HFF-Myc (cell line): ENCODE measurements around the gene IFT122.
"Not testable (repeated sequence)": the region's sequence is repeated elsewhere in the genome, so short reads cannot be mapped to it uniquely, and the experiment has no call there.

Source experiments
- DNase-seq: peaks from one replicate; pipeline ENCODE4 v3.0.0-alpha.2; 2011; ENCODE audit warnings: low read depth; ENCODE audit errors: extremely low read depth
- H3K4me3 ChIP-seq: replicated peaks from 2 replicates; pipeline ENCODE4 v1.5.1; 2011; ENCODE audit warnings: low read depth, mild to moderate bottlenecking, control low read depth, low read length
- TF ChIP-seq, protein P1 (sequence below): IDR thresholded peaks from 2 replicates; pipeline ENCODE4 v1.5.1; 2012; ENCODE audit warnings: mild to moderate bottlenecking, low read depth, low read length, control low read depth; ENCODE audit errors: missing control alignments

IFT122 gene

DNA sequence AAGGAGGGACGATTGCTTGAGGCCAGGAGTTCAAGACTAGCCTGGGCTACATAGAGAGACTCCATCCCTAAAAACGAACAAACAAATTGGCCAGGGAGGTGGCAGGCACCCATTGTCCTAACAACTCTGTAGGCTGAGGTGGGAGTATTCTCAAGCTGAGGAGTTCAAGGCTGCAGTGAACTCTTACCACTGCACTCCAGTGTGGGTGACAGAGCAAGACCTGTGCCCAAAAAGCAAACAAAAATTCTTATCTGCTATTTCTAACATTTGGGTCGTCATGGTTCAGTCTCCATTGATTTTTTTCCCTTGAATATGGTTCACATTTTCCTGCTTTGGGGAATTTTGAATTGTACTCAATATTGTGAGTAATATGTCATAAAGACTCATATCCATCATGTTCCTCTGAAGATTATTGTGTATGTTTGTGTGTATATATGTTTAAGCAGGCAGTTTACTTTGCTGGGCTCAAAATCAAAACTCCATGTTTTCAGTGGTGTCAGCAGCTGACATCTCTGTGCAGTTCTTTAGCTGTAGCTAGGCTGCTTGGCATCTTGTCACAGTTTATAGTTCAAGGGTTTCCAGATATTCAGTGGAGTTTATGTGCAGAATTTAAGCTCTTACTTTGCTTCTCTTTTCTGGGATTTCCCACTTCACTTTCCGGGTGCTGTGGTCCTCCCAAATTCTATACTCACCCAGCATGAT lies 33.2 kb downstream of the IFT122 start:
- TF ChIP-seq, protein P1, sequence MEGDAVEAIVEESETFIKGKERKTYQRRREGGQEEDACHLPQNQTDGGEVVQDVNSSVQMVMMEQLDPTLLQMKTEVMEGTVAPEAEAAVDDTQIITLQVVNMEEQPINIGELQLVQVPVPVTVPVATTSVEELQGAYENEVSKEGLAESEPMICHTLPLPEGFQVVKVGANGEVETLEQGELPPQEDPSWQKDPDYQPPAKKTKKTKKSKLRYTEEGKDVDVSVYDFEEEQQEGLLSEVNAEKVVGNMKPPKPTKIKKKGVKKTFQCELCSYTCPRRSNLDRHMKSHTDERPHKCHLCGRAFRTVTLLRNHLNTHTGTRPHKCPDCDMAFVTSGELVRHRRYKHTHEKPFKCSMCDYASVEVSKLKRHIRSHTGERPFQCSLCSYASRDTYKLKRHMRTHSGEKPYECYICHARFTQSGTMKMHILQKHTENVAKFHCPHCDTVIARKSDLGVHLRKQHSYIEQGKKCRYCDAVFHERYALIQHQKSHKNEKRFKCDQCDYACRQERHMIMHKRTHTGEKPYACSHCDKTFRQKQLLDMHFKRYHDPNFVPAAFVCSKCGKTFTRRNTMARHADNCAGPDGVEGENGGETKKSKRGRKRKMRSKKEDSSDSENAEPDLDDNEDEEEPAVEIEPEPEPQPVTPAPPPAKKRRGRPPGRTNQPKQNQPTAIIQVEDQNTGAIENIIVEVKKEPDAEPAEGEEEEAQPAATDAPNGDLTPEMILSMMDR: no peak
- DNase-seq: no peak

DNA sequence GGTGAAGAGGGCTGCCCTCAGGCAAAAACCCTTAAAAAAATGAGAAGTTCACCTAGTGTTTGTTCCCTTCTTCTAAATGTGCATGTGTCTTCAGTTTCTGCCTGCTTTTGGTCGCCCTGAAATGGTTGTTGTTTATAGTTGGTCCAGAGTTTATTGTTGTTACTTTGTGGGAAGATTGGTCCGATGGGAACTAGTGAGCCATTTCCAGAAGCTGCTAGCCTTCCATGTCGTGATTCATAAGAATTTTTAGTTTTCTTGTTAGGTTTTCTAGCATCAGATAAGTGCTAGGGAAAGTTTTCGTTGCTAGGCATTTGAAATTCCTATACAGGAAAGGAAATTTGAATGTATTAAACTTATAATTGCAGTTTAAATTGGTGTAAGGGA lies 33.7 kb downstream of the IFT122 start:
- no peak overlapping the region for H3K4me3 ChIP-seq
- TF ChIP-seq, protein P1: no peak
- DNase-seq: no peak

More for the DNA sequence above, 33.2 kb downstream of the IFT122 start:
- no peak overlapping the region for H3K4me3 ChIP-seq

- TF ChIP-seq, protein P1: no peak
- no peak overlapping the region for H3K4me3 ChIP-seq
- no peak for DNase-seq
Measured at GRCh38 chr3:129474984-129475804, 35.2 kb downstream of the IFT122 start.

- H3K4me3 ChIP-seq: no peak overlapping the region
- TF ChIP-seq, protein P1: no peak
- DNase-seq: no peak
Measured at GRCh38 chr3:129475863-129476262, 35.8 kb downstream of the IFT122 start.

- no peak for DNase-seq
- TF ChIP-seq, protein P1: no peak
Measured at GRCh38 chr3:129476586-129476985, 36.6 kb downstream of the IFT122 start.

DNA sequence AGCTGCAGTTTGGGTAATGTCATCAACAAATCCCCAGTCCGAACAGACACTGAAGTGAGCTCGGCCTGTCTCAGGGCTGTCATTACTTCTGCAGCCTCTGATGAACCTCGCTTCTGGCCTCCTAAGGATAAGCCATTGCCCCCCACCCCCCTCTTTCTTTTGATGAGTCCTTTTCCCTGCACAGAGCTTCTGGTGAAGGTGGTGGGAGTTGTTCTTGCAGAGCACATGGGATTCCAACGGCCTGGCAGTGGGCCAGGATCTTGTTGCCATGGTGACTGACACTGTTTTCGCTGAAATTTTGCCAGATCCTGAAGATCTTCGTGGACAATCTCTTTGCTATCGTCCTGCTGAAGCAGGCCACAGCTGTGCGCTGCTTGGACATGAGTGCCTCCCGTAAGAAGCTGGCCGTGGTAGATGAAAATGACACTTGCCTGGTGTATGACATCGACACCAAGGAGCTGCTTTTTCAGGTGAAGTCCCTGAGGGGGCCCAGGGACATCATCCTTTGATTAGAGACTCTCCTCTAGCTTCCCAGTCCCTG lies 41.3 kb downstream of the IFT122 start:
- DNase-seq, H3K4me3 ChIP-seq: not testable (repeated sequence)

More at GRCh38 chr3:129476586-129476985, 36.6 kb downstream of the IFT122 start:
- H3K4me3 ChIP-seq: no peak overlapping the region

DNA sequence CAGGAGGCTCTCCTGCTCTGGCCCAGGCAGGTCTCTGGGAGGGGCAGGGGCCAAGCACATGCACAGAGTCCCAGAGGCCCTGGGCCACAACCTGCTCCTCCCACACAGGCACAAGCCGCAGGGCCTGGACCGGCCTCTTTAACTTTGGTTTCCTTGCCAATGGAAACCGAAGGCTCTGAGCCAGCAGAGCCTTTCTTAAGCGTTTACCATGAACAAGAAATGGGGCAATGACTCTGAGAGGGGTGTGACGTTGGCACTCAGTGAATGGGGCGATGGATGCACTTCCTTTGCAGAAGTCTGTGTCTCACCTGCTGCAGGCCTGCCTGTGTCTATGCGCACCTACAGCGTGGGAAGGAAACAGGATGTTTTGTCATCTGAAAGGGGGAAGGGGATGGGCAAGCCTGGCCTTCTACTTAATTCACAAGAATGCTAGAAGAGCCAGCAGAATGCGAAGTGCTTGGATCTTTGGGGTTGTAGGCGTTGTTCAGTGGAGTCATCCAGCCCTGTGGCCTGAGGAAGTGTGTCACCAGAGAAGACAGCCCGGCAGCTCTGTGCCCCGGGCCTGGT lies 41.8 kb downstream of the IFT122 start:
- TF ChIP-seq, protein P1: no peak
- no peak overlapping the region for H3K4me3 ChIP-seq
- no peak for DNase-seq
